ENCODE data around the gene ACO1.

- TF ChIP-seq, protein P1, sequence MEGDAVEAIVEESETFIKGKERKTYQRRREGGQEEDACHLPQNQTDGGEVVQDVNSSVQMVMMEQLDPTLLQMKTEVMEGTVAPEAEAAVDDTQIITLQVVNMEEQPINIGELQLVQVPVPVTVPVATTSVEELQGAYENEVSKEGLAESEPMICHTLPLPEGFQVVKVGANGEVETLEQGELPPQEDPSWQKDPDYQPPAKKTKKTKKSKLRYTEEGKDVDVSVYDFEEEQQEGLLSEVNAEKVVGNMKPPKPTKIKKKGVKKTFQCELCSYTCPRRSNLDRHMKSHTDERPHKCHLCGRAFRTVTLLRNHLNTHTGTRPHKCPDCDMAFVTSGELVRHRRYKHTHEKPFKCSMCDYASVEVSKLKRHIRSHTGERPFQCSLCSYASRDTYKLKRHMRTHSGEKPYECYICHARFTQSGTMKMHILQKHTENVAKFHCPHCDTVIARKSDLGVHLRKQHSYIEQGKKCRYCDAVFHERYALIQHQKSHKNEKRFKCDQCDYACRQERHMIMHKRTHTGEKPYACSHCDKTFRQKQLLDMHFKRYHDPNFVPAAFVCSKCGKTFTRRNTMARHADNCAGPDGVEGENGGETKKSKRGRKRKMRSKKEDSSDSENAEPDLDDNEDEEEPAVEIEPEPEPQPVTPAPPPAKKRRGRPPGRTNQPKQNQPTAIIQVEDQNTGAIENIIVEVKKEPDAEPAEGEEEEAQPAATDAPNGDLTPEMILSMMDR (optimal IDR thresholded peaks at IDR 0.05 in 1 of 3, IDR thresholded peaks at IDR 0.05 in 1 of 3, conservative IDR thresholded peaks at IDR 0.05 in 1 of 3; ENCODE audit: extremely low read depth in 1 of 3, insufficient read depth in 2 of 3, low read length in 3 of 3): no peak
- TF ChIP-seq EZH2 (IDR thresholded peaks at IDR 0.05; ENCODE audit: low read length): no peak
These were observed 17.0 kb downstream of the ACO1 start for GRCh38 chr9:32401488-32401887.

Data from keratinocyte (primary cell).